Gastroesophageal sphincter (tissue), 4 donors: ENCODE data around the gene GRK7. TPM values are rescaled to one million over a fixed set of nuclear protein-coding genes. Genes with fewer than 3 reads are reported as not detected.

Experiments
- ATAC-seq: fragments of 150-250 bp; one replicate; pipeline ENCODE4 v1.9.1; 2016; ENCODE audit warnings: mild to moderate bottlenecking, moderate library complexity
- H3K27ac ChIP-seq, 4 donors: fragments of 200-600 bp; sonication (generic) in 3 of 4; 1 replicate in 3 of 4; 2 replicates in 1 of 4; pipeline ENCODE4 v1.5.1; 2016 to 2019
- H3K27me3 ChIP-seq: fragments of 200-600 bp; sonication (generic); one replicate; pipeline ENCODE4 v1.5.1; 2019
- H3K36me3 ChIP-seq, 2 donors: fragments of 200-600 bp; sonication (generic); one replicate each; pipeline ENCODE4 v1.5.1; 2019; ENCODE audit warnings: control low read depth in 1 of 2
- H3K4me1 ChIP-seq, 3 donors: fragments of 200-600 bp; sonication (generic); 1 replicate in 2 of 3; 2 replicates in 1 of 3; pipeline ENCODE4 v1.5.1; 2016 to 2019; ENCODE audit warnings: control low read depth in 2 of 3
- H3K4me3 ChIP-seq, 2 donors: fragments of 200-600 bp; sonication (generic); one replicate each; pipeline ENCODE4 v1.5.1; 2019; ENCODE audit warnings: mild to moderate bottlenecking in 1 of 2, moderate library complexity in 1 of 2
- H3K9me3 ChIP-seq, 3 donors: fragments of 200-600 bp; sonication (generic); one replicate each; pipeline ENCODE4 v1.5.1; 2017 to 2019; ENCODE audit warnings: control low read depth in 2 of 3
- CTCF ChIP-seq, 4 experiments: fragments of 200-600 bp in 2 of 4; fragments of 450-650 bp in 2 of 4; sonication (generic) in 1 of 4; IDR thresholded peaks; one replicate each; pipeline ENCODE4 v1.5.1; 2017 to 2019; ENCODE audit warnings: antibody characterized with exemption in 4 of 4, mild to moderate bottlenecking in 2 of 4, moderate library complexity in 2 of 4
- EP300 ChIP-seq: sonication (generic); formaldehyde crosslinking; IDR thresholded peaks from one replicate; pipeline ENCODE4 v1.6.1; 2017; ENCODE audit warnings: antibody characterized with exemption, mild to moderate bottlenecking
- POLR2A ChIP-seq, 2 donors: fragments of 450-650 bp; IDR thresholded peaks; one replicate each; pipeline ENCODE4 v1.6.1; 2017; ENCODE audit warnings: antibody characterized with exemption in 2 of 2, mild to moderate bottlenecking in 2 of 2, moderate library complexity in 1 of 2
- POLR2AphosphoS5 ChIP-seq: sonication (generic); formaldehyde crosslinking; IDR thresholded peaks from one replicate; pipeline ENCODE4 v1.6.1; 2017; ENCODE audit warnings: antibody characterized with exemption
- WGBS, 2 donors: methylation state at CpG; one replicate each; pipeline ENCODE4 v1.1.5; 2018; ENCODE audit warnings: low coverage in 1 of 2; 5-methylcytosine and 5-hydroxymethylcytosine counted together
- total RNA-seq, 4 donors: library from RNA; depleted of rRNA; stranded (reverse); fragments of >200 nt; gene quantifications; one replicate each; pipeline ENCODE4 v1.1.0, GENCODE V29; 2016

The GRK7 gene
- total RNA-seq, 4 donors from 2014 or later, result not detected

GRCh38 chr3:141773676-141774075, 10.5 kb downstream of the GRK7 start:
- TF ChIP-seq POLR2A (IDR thresholded peaks at IDR 0.05) (no peak), CTCF (IDR thresholded peaks at IDR 0.05) (no peak), POLR2AphosphoS5 (no peak), EP300 (no peak)
- no peaks in the 10 kb centered on the region for H3K36me3 ChIP-seq
- H3K9me3 ChIP-seq, result no peaks in the 10 kb centered on the region
- 86 to 100% methylated on average over 1 to 6 of the region's 6 CpGs for WGBS, 2 donors
- H3K27me3 ChIP-seq, result no peaks in the 10 kb centered on the region
- H3K27ac ChIP-seq, result no peak overlapping the region
- ATAC-seq, result no peak
- no peak overlapping the region for H3K4me3 ChIP-seq
- no peaks in the 10 kb centered on the region for H3K4me1 ChIP-seq

GRCh38 chr3:141776376-141776775, 13.2 kb downstream of the GRK7 start:
- 83% methylated on average over 6 to 7 of the region's 14 CpGs for WGBS, 2 donors
- H3K9me3 ChIP-seq, result no peaks in the 10 kb centered on the region
- ATAC-seq, result no peak
- H3K36me3 ChIP-seq, result no peaks in the 10 kb centered on the region
- no peaks in the 10 kb centered on the region for H3K4me1 ChIP-seq
- H3K27ac ChIP-seq, result no peak overlapping the region
- TF ChIP-seq CTCF (IDR thresholded peaks at IDR 0.05), result no peak
- TF ChIP-seq POLR2A (IDR thresholded peaks at IDR 0.05), result no peak
- TF ChIP-seq POLR2AphosphoS5, result no peak
- TF ChIP-seq EP300, result no peak
- no peaks in the 10 kb centered on the region for H3K27me3 ChIP-seq
- no peak overlapping the region for H3K4me3 ChIP-seq

- no peak for ATAC-seq
- Histone ChIP-seq H3K27ac (no peak overlapping the region), H3K4me3 (no peak overlapping the region), H3K9me3 (no peaks in the 10 kb centered on the region), H3K4me1 (no peaks in the 10 kb centered on the region), H3K27me3 (no peaks in the 10 kb centered on the region), H3K36me3 (no peaks in the 10 kb centered on the region)
- 70 to 83% methylated on average over 6 of the region's 15 CpGs for WGBS, 2 donors
- TF ChIP-seq POLR2AphosphoS5 (no peak), EP300 (no peak), CTCF (IDR thresholded peaks at IDR 0.05) (no peak), POLR2A (IDR thresholded peaks at IDR 0.05) (no peak)
Observed at GRCh38 chr3:141776885-141777284, 13.7 kb downstream of the GRK7 start.

- Histone ChIP-seq H3K9me3 (no peaks in the 10 kb centered on the region), H3K27ac (no peak overlapping the region), H3K36me3 (no peaks in the 10 kb centered on the region), H3K4me3 (no peak overlapping the region), H3K27me3 (no peaks in the 10 kb centered on the region), H3K4me1 (no peaks in the 10 kb centered on the region)
- WGBS, 2 donors, result 70 to 100% methylated on average over 1 to 2 of the region's 42 CpGs
- TF ChIP-seq EP300 (no peak), POLR2AphosphoS5 (no peak), POLR2A (IDR thresholded peaks at IDR 0.05) (no peak), CTCF (IDR thresholded peaks at IDR 0.05) (no peak)
- ATAC-seq, result no peak
Observed at GRCh38 chr3:141777957-141778813, 15.0 kb downstream of the GRK7 start.

- TF ChIP-seq EP300, result no peak
- TF ChIP-seq POLR2A (IDR thresholded peaks at IDR 0.05), result no peak
- TF ChIP-seq CTCF (IDR thresholded peaks at IDR 0.05), result no peak
- WGBS, 2 donors, result 82% methylated on average over 1 of the region's 1 CpG; no CpG with 5 or more reads in 1 of the 2 donors
- no peaks in the 10 kb centered on the region for H3K27me3 ChIP-seq
- no peak for ATAC-seq
- no peaks in the 10 kb centered on the region for H3K9me3 ChIP-seq
- H3K36me3 ChIP-seq, result no peaks in the 10 kb centered on the region
- no peak overlapping the region for H3K4me3 ChIP-seq
- no peak overlapping the region for H3K27ac ChIP-seq
- no peaks in the 10 kb centered on the region for H3K4me1 ChIP-seq
Observed at GRCh38 chr3:141779667-141780066, 16.5 kb downstream of the GRK7 start.
